IMR-90 (cell line): ENCODE measurements around the gene GALNT12.

ENCODE experiments used
- CTCF ChIP-seq: conservative IDR thresholded peaks from 2 replicates; pipeline ENCODE4 v1.5.1; 2012; ENCODE audit warnings: mild to moderate bottlenecking, low read depth, low read length, improper control_type of control experiment
- POLR2A ChIP-seq: IDR thresholded peaks from 2 replicates; pipeline ENCODE4 v1.6.1; 2012; ENCODE audit warnings: mild to moderate bottlenecking, low read depth, low read length

GRCh38 chr9:98881356-98881755 lies 73.9 kb downstream of the GALNT12 start:
- no peak for TF ChIP-seq CTCF
- TF ChIP-seq POLR2A, result no peak
